Cardiac muscle cell (in vitro differentiated cells and primary cell): Measurements from ENCODE around the gene ASPHD1. TPM values are rescaled to one million over a fixed set of nuclear protein-coding genes. Genes with fewer than 3 reads are reported as not detected.
"Not testable (repeated sequence)": the region's sequence is repeated elsewhere in the genome, so short reads cannot be mapped to it uniquely, and the experiment has no call there.

Experiments
- DNase-seq, 2 donors: peaks; one replicate each; pipeline versions ENCODE4 v3.0.0 to v3.0.0-alpha.2; 2010 to 2017; ENCODE audit warnings: low read depth in 1 of 2, low spot score in 1 of 2
- H3K27ac ChIP-seq: fragments of 200-600 bp; sonication (generic); 2 replicates; pipeline ENCODE4 v1.5.1; 2016
- H3K27me3 ChIP-seq: fragments of 200-600 bp; sonication (generic); 2 replicates; pipeline ENCODE4 v1.6.0; 2016; ENCODE audit warnings: control low read depth
- H3K36me3 ChIP-seq: fragments of 200-600 bp; sonication (generic); 2 replicates; pipeline ENCODE4 v1.5.1; 2016; ENCODE audit warnings: control low read depth
- H3K4me1 ChIP-seq: fragments of 200-600 bp; sonication (generic); 2 replicates; pipeline ENCODE4 v1.8.1; 2017; ENCODE audit warnings: low read depth, mild to moderate bottlenecking, mixed run types
- H3K4me3 ChIP-seq: fragments of 200-600 bp; sonication (generic); 2 replicates; pipeline ENCODE4 v1.5.1; 2016; ENCODE audit warnings: mild to moderate bottlenecking
- H3K9me3 ChIP-seq: fragments of 200-600 bp; sonication (generic); 2 replicates; pipeline ENCODE4 v1.5.1; 2017; ENCODE audit warnings: low read depth, mild to moderate bottlenecking, control low read depth
- CTCF ChIP-seq: IDR thresholded peaks from 2 replicates; pipeline ENCODE4 v1.5.1; 2012; ENCODE audit warnings: low read depth, mild to moderate bottlenecking, low read length
- polyA plus RNA-seq: library from polyadenylated mRNA; unstranded; fragments of >200 nt; fragmentation: Nextera tagmentation; extraction: Ambion mirVana; gene quantifications from 2 replicates; pipeline ENCODE4 v1.2.1, GENCODE V29; 2016
- total RNA-seq: library from RNA; depleted of rRNA; stranded (reverse); fragments of >200 nt; gene quantifications from 2 replicates; pipeline ENCODE4 v1.2.3, GENCODE V29; 2016

Gene ASPHD1
- total and polyA plus RNA-seq, 2 experiments from 2014 or later: 1.8 to 2.3 TPM

GRCh38 chr16:29881050-29881449, 19.2 kb upstream of the ASPHD1 start:
- no peaks in the 10 kb centered on the region for H3K9me3 ChIP-seq
- no peak for DNase-seq
- no peak for TF ChIP-seq CTCF
- no peaks in the 10 kb centered on the region for H3K36me3 ChIP-seq
- H3K4me1 ChIP-seq: no peaks in the 10 kb centered on the region
- no peak overlapping the region for H3K27ac ChIP-seq
- H3K27me3 ChIP-seq: peaks cover 16% of the 10 kb centered on the region
- H3K4me3 ChIP-seq: no peak overlapping the region

DNA sequence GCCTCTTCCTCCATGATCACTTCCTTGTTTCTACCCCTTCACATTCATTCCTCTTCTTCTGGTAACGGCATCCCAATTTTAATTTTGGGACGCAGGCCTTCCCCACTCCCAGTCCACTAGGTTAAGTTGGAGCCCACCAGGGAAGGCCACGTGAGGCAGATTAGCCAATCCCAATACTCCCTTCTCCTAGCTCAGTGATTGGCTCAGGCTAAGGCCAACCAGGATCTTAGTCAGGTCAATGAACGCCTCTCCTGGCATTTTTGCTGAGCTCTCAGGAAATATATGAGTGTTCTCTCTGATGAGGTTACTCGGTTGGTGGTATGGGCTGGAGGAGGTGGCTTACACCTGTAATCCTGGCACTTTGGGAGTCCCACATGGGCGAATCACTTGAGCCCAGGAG, 16.3 kb upstream of the ASPHD1 start:
- Histone ChIP-seq H3K36me3 (no peaks in the 10 kb centered on the region), H3K27me3 (no peaks in the 10 kb centered on the region), H3K4me3 (no peak overlapping the region), H3K4me1 (no peaks in the 10 kb centered on the region), H3K27ac (no peak overlapping the region), H3K9me3 (no peaks in the 10 kb centered on the region)
- TF ChIP-seq CTCF: no peak
- DNase-seq: no peak

- not testable (repeated sequence) for H3K36me3 ChIP-seq, H3K27me3 ChIP-seq, H3K4me3 ChIP-seq, H3K27ac ChIP-seq, H3K4me1 ChIP-seq, H3K9me3 ChIP-seq, DNase-seq
Observed at GRCh38 chr16:29889372-29889771, 10.9 kb upstream of the ASPHD1 start.

DNA sequence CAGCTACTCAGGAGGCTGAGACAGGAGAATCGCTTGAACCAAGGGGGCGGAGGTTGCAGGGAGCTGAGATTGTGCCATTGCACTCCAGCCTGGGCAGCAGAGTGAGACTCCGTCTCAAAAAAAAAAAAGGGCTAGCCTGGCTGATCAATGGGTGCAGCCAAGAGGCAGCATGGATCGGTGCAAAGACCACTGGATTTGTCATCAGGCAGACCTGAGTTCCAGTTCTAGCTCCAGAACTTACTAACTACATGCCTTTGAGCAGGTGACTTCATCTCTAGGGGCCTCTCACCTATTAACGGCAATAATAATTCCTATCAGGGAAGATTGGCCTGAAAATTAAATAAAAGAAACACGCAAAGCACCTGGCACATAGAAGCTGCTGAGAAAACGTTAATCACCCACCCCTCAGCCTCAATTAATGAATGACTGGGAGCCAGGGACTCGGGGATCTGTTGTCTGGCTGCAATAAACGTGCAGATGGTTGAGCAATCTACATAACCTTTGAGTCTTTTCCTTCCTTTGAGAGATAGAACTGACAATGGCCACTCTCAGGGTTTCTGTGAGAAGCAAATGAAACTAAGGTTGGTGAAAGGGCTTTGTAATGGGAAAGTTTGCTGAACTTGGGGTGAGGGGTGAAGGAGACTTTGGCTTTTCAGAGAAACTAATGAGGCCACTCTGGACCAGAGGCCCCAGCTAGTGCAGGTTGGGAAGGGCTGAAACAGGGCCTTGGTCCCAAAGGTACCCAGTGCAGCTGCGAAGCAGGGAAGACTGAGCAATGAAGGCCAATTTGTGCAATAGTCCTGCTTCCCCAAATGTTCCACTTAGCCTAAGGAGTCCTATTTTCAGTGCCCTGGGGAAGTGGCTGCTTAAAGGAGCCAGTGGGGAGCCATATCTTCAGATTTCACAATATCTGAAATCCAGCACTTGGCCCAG, 8.5 kb upstream of the ASPHD1 start:
- Histone ChIP-seq H3K9me3 (no peaks in the 10 kb centered on the region), H3K4me3 (no peak overlapping the region), H3K4me1 (no peaks in the 10 kb centered on the region), H3K36me3 (no peaks in the 10 kb centered on the region), H3K27me3 (no peaks in the 10 kb centered on the region), H3K27ac (no peak overlapping the region)
- no peak for TF ChIP-seq CTCF
- peak in 1 of 2 donors; percentile 30 for DNase-seq

DNA sequence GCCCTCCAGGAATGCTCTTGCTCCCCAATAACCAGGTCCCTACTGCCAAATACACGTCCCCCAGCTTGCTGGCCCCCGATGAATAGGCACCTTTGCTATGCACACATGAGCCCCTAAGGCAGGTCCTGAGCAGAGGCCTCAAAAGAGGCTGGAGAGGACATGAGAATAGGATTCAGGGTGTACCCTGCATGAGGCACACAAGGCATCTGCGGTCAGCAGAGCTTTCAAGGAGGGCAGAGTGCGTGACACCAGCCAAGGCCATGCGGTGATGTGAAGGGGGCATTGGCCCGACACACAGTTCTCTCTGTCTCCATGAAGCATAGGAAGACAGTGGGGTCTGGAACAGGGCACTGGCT, 7.9 kb upstream of the ASPHD1 start:
- no peaks in the 10 kb centered on the region for H3K27me3 ChIP-seq
- H3K4me1 ChIP-seq: no peaks in the 10 kb centered on the region
- no peaks in the 10 kb centered on the region for H3K36me3 ChIP-seq
- H3K27ac ChIP-seq: no peak overlapping the region
- H3K9me3 ChIP-seq: no peaks in the 10 kb centered on the region
- TF ChIP-seq CTCF: no peak
- no peak overlapping the region for H3K4me3 ChIP-seq
- DNase-seq: no peak

DNA sequence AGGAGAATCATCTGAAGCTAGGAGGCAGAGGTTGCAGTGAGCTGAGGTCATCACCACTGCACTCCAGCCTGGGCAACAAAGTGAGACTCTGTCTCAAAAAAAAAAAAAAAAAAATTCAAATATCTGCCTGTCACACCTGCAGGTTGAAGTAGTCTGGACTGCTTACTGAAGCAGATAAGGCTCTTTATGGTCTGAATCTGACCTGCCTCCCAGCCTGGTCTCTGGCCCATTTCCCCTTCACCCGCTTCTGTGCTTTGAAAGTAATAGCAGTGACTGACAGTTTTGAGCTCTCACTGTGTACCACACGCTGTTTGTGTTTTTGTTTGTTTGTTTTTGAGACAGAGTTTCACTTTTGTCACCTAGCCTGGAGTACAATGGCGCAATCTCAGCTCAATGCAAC, 6.7 kb upstream of the ASPHD1 start:
- H3K27ac ChIP-seq: no peak overlapping the region
- no peak overlapping the region for H3K4me3 ChIP-seq
- peaks cover under 1% of the 10 kb centered on the region for H3K4me1 ChIP-seq
- H3K27me3 ChIP-seq: no peaks in the 10 kb centered on the region
- H3K9me3 ChIP-seq: no peaks in the 10 kb centered on the region
- no peaks in the 10 kb centered on the region for H3K36me3 ChIP-seq
- no peak for TF ChIP-seq CTCF
- no peak for DNase-seq
